Coronary artery (tissue), 2 donors: ENCODE results near the gene TAF1B.

Experiments
- DNase-seq: peaks from one replicate; pipeline ENCODE4 v3.0.0-alpha.2; 2017; ENCODE audit warnings: low spot score
- H3K27ac ChIP-seq, 2 donors: fragments of 200-600 bp; sonication (generic); one replicate each; pipeline ENCODE4 v1.5.1; 2016 to 2019
- H3K4me3 ChIP-seq: fragments of 200-600 bp; sonication (generic); 2 replicates; pipeline ENCODE4 v1.5.1; 2016; ENCODE audit warnings: mild to moderate bottlenecking, moderate library complexity
- CTCF ChIP-seq: fragments of 200-600 bp; sonication (generic); IDR thresholded peaks from one replicate; pipeline ENCODE4 v1.5.1; 2019; ENCODE audit warnings: antibody characterized with exemption

TAF1B gene

GRCh38 chr2:9952856-9953503, 109.7 kb downstream of the TAF1B start:
- DNase-seq, result no peak
- H3K27ac ChIP-seq, result no peak overlapping the region
- no peak overlapping the region for H3K4me3 ChIP-seq
- TF ChIP-seq CTCF, result no peak

GRCh38 chr2:9954136-9954535, 110.9 kb downstream of the TAF1B start:
- Histone ChIP-seq H3K27ac (no peak overlapping the region), H3K4me3 (no peak overlapping the region)
- TF ChIP-seq CTCF, result no peak
- DNase-seq, result no peak

- no peak for DNase-seq
- Histone ChIP-seq H3K4me3 (no peak overlapping the region), H3K27ac (no peak overlapping the region)
- no peak for TF ChIP-seq CTCF
These were observed 114.8 kb downstream of the TAF1B start for GRCh38 chr2:9958057-9958456.

- Histone ChIP-seq H3K4me3 (no peak overlapping the region), H3K27ac (no peak overlapping the region)
- DNase-seq, result no peak
- no peak for TF ChIP-seq CTCF
These were observed 116.0 kb downstream of the TAF1B start for GRCh38 chr2:9959262-9959661.

GRCh38 chr2:9961013-9961412, 117.7 kb downstream of the TAF1B start:
- Histone ChIP-seq H3K27ac (no peak overlapping the region), H3K4me3 (no peak overlapping the region)
- DNase-seq, result no peak
- TF ChIP-seq CTCF, result no peak

- no peak for TF ChIP-seq CTCF
- no peak overlapping the region for H3K27ac ChIP-seq
- no peak overlapping the region for H3K4me3 ChIP-seq
- no peak for DNase-seq
These were observed 121.2 kb downstream of the TAF1B start for GRCh38 chr2:9964334-9964980.
